ENCODE results near the gene KRTAP6-2.

The KRTAP6-2 gene

GRCh38 chr21:30579346-30579745 lies 19.4 kb downstream of the KRTAP6-2 start:
- H3K4me3 ChIP-seq (ENCODE audit: low read depth, low read length): no peak overlapping the region
- DNase-seq (ENCODE audit: low read depth): no peak
- TF ChIP-seq CTCF (IDR thresholded peaks at IDR 0.05; ENCODE audit: insufficient read depth, low read depth, low read length, missing control alignments): no peak

- no peak for DNase-seq (ENCODE audit: low read depth)
- no peak overlapping the region for H3K4me3 ChIP-seq (ENCODE audit: low read depth, low read length)
- TF ChIP-seq CTCF (IDR thresholded peaks at IDR 0.05; ENCODE audit: insufficient read depth, low read depth, low read length, missing control alignments): no peak
These were observed 20.9 kb downstream of the KRTAP6-2 start for GRCh38 chr21:30577766-30578165.

GRCh38 chr21:30567617-30568016 lies 31.1 kb downstream of the KRTAP6-2 start:
- TF ChIP-seq CTCF (IDR thresholded peaks at IDR 0.05; ENCODE audit: insufficient read depth, low read depth, low read length, missing control alignments): no peak
- DNase-seq (ENCODE audit: low read depth): no peak
- no peak overlapping the region for H3K4me3 ChIP-seq (ENCODE audit: low read depth, low read length)

- no peak overlapping the region for H3K4me3 ChIP-seq (ENCODE audit: low read depth, low read length)
- no peak for DNase-seq (ENCODE audit: low read depth)
- TF ChIP-seq CTCF (IDR thresholded peaks at IDR 0.05; ENCODE audit: insufficient read depth, low read depth, low read length, missing control alignments): no peak
These were observed 35.1 kb downstream of the KRTAP6-2 start for GRCh38 chr21:30563630-30564029.

- TF ChIP-seq CTCF (IDR thresholded peaks at IDR 0.05; ENCODE audit: insufficient read depth, low read depth, low read length, missing control alignments): no peak
- H3K4me3 ChIP-seq (ENCODE audit: low read depth, low read length): no peak overlapping the region
These were observed 35.6 kb downstream of the KRTAP6-2 start for GRCh38 chr21:30563072-30563471.

GRCh38 chr21:30561957-30562356 lies 36.7 kb downstream of the KRTAP6-2 start:
- no peak for TF ChIP-seq CTCF (IDR thresholded peaks at IDR 0.05; ENCODE audit: insufficient read depth, low read depth, low read length, missing control alignments)

More at GRCh38 chr21:30563072-30563471, 35.6 kb downstream of the KRTAP6-2 start:
- no peak for DNase-seq (ENCODE audit: low read depth)

GRCh38 chr21:30561264-30561895 lies 37.3 kb downstream of the KRTAP6-2 start, which contains the start of gene KRTAP19-7:
Gene KRTAP19-7 (minus strand): TSS chr21:30561314. CDS start chr21:30561289, 25 bp downstream.
- H3K4me3 ChIP-seq (ENCODE audit: low read depth, low read length): no peak within 1 kb of the TSS
- DNase-seq (ENCODE audit: low read depth): no peak
- TF ChIP-seq CTCF (IDR thresholded peaks at IDR 0.05; ENCODE audit: insufficient read depth, low read depth, low read length, missing control alignments): no peak

More at GRCh38 chr21:30561957-30562356, 36.7 kb downstream of the KRTAP6-2 start:
- no peak for DNase-seq (ENCODE audit: low read depth)
- no peak overlapping the region for H3K4me3 ChIP-seq (ENCODE audit: low read depth, low read length)

All from GM12865 (cell line).